GM13977 (cell line): ENCODE measurements around the gene PCARE.

Experiments
- DNase-seq: peaks from one replicate; pipeline ENCODE4 v3.0.0; 2012; ENCODE audit warnings: low spot score
- CTCF ChIP-seq: IDR thresholded peaks from 2 replicates; pipeline ENCODE4 v1.5.1; 2012; ENCODE audit warnings: mild to moderate bottlenecking, control low read depth; ENCODE audit not compliant: insufficient read depth; ENCODE audit errors: extremely low read depth, missing control alignments
- in situ Hi-C: fragments of 300-500 bp; cut with MboI; formaldehyde crosslinking; loops from one replicate; pipeline ENCODE4 v1.12.0; 2022; ENCODE audit warnings: low sequenced_read_pairs, low pct_unique_long_range_greater_than_20kb, mixed read lengths, inconsistent platforms; ENCODE audit not compliant: unreplicated experiment

Gene PCARE

GRCh38 chr2:29114946-29115609 is 40.8 kb upstream of the PCARE start, which contains the start of gene CLIP4:
Gene CLIP4, plus strand, starts transcription at chr2:29115415. Its CDS starts 5,974 bp downstream, at chr2:29121389.
- in situ Hi-C loops: no loop called here
- no peak for TF ChIP-seq CTCF
- DNase-seq: peak; percentile 89

DNA sequence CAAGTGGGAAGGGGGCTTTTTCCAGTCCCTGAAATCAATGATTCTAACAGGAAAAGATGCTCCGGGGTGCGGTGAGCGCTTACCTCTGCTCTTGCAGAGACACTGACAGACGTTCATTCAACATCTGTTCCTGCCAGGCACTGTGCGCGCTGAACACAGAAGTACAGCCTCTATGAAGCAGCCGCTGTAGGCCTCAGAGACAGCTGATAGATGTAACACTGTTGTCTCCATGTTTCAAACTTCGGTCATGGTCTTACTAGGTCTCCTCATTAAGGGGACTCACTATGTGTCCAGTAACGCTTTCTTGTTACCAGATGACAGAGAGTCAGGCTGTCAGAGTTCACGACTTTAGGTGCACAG is 40.2 kb upstream of the PCARE start:
- TF ChIP-seq CTCF: no peak
- DNase-seq: no peak
- in situ Hi-C loops: no loop called here

DNA sequence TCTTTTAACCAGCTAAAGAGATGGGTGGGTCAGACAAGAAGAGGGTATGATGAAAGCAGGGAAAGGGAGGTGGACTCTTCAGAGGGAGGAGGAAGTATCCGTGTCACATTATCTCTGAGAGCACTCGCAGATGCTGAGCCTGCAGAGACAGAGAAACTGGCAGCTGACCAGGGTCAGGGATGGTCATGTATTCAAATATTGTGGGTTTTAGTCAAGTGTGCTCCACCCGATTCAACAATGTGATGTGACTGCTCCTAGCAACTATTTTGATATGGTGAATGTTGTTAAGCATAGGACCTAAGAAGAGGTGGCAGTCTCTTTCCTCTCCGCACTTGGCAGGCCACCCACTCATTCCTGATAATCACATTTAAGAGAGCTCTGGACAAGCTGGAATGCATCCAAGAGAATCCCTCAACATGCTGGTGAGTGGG is 39.6 kb upstream of the PCARE start:
- DNase-seq: peak; percentile 18
- in situ Hi-C loops: no loop called here
- no peak for TF ChIP-seq CTCF

DNA sequence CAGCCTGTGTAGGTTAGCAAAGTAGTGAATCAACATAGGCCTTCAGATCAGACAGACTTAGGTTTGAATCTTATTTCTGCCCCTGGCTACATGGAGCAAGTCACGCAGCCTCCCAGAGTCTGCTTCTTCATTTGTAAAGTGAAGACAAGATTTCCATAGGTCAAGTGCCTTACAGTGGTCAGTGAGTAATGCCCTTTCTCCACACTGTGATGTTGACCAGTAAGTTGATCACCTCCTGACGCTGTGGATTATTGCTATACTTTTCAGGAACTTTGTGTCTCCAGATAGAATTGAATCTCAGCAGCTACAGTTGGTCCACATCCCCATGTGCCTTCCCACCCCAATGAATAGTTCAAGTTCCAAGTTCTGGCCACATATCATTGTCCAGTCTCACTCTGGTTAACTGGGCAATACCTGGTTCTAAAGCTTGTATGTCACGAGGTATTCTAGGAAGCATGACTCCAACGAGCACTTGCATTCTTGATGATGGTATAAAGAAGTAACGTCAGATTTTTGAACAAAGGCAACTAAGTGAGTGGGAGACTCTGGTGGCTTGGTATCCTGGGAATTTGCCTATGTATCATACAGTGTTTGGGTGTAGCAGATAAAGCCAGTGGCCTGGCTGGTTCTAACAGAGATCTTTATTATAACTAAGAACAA is 38.8 kb upstream of the PCARE start:
- in situ Hi-C loops: no loop called here
- no peak for TF ChIP-seq CTCF
- no peak for DNase-seq

GRCh38 chr2:29112379-29112778 is 38.1 kb upstream of the PCARE start:
- in situ Hi-C loops: no loop called here
- TF ChIP-seq CTCF: no peak
- no peak for DNase-seq

- no peak for TF ChIP-seq CTCF
- DNase-seq: peak; percentile 53
- in situ Hi-C loops: no loop called here
Measured at GRCh38 chr2:29110916-29111535, 36.7 kb upstream of the PCARE start.
